Osteoblast (primary cell): ENCODE measurements around the gene ZDHHC13. TPM values are rescaled to one million over a fixed set of nuclear protein-coding genes. Genes with fewer than 3 reads are reported as not detected.

Experiments used
- DNase-seq: peaks from one replicate; pipeline ENCODE4 v3.0.0; 2011; ENCODE audit warnings: low spot score, mixed read lengths; ENCODE audit not compliant: insufficient read length; ENCODE audit errors: missing footprints
- H2AFZ ChIP-seq: 2 replicates; pipeline ENCODE4 v1.6.0; 2011; ENCODE audit warnings: mild to moderate bottlenecking, low read length
- H3K27ac ChIP-seq: 2 replicates; pipeline ENCODE4 v1.5.1; 2011; ENCODE audit warnings: mild to moderate bottlenecking, low read depth, low read length, moderate library complexity
- H3K27me3 ChIP-seq: 2 replicates; pipeline ENCODE4 v1.6.0; 2012; ENCODE audit warnings: mild to moderate bottlenecking, control low read depth, inconsistent platforms, low read length, moderate library complexity; ENCODE audit not compliant: insufficient read depth
- H3K36me3 ChIP-seq: 2 replicates; pipeline ENCODE4 v1.5.1; 2011; ENCODE audit warnings: mild to moderate bottlenecking, low read length, control low read depth, moderate library complexity; ENCODE audit not compliant: insufficient read depth
- H3K4me1 ChIP-seq: 2 replicates; pipeline ENCODE4 v1.5.1; 2011; ENCODE audit warnings: mild to moderate bottlenecking, low read length, control low read depth, moderate library complexity; ENCODE audit not compliant: insufficient read depth
- H3K4me2 ChIP-seq: 2 replicates; pipeline ENCODE4 v1.6.0; 2011; ENCODE audit warnings: mild to moderate bottlenecking, low read length; ENCODE audit not compliant: insufficient read depth
- H3K4me3 ChIP-seq: fragments of 200-600 bp; sonication (generic); 3 replicates; pipeline ENCODE4 v1.5.1; 2012; ENCODE audit warnings: mild to moderate bottlenecking, low read length, inconsistent platforms; ENCODE audit not compliant: insufficient read depth
- H3K79me2 ChIP-seq: 2 replicates; pipeline ENCODE4 v1.6.0; 2012; ENCODE audit warnings: mild to moderate bottlenecking, low read length, control low read depth, inconsistent platforms; ENCODE audit not compliant: insufficient read depth
- H3K9me3 ChIP-seq: 2 replicates; pipeline ENCODE4 v1.5.1; 2011; ENCODE audit warnings: low read depth, low read length, control low read depth
- H4K20me1 ChIP-seq: 2 replicates; pipeline ENCODE4 v1.6.0; 2012; ENCODE audit warnings: mild to moderate bottlenecking, low read length, control low read depth; ENCODE audit not compliant: insufficient read depth
- CTCF ChIP-seq: IDR thresholded peaks from 2 replicates; pipeline ENCODE4 v1.5.1; 2011; ENCODE audit warnings: mild to moderate bottlenecking, low read depth, low read length, moderate library complexity; ENCODE audit errors: extremely low read depth
- total RNA-seq: library from RNA; depleted of rRNA; stranded (reverse); fragments of >200 nt; gene quantifications from 2 replicates; pipeline ENCODE4 v1.2.3, GENCODE V29; 2012

ZDHHC13 gene
- total RNA-seq, 1 donor, result 16.6 TPM

- H3K27me3 ChIP-seq, result no peaks in the 10 kb centered on the region
- H3K36me3 ChIP-seq, result peaks cover 13% of the 10 kb centered on the region
- no peak for TF ChIP-seq CTCF
Observed at GRCh38 chr11:19163617-19164016, 46.6 kb downstream of the ZDHHC13 start.

GRCh38 chr11:19164230-19164855, 47.4 kb downstream of the ZDHHC13 start:
- H4K20me1 ChIP-seq, result no peaks in the 10 kb centered on the region
- DNase-seq, result no peak
- no peaks in the 10 kb centered on the region for H3K4me1 ChIP-seq
- no peaks in the 10 kb centered on the region for H3K27me3 ChIP-seq
- H3K27ac ChIP-seq, result no peak overlapping the region
- no peak overlapping the region for H2AFZ ChIP-seq
- H3K36me3 ChIP-seq, result peaks cover 13% of the 10 kb centered on the region
- no peaks in the 10 kb centered on the region for H3K79me2 ChIP-seq
- no peaks in the 10 kb centered on the region for H3K9me3 ChIP-seq
- TF ChIP-seq CTCF, result no peak
- H3K4me2 ChIP-seq, result no peak overlapping the region
- H3K4me3 ChIP-seq, result no peak overlapping the region

More at GRCh38 chr11:19163617-19164016, 46.6 kb downstream of the ZDHHC13 start:
- Histone ChIP-seq H3K9me3 (no peaks in the 10 kb centered on the region), H3K4me3 (no peak overlapping the region), H4K20me1 (no peaks in the 10 kb centered on the region), H3K4me2 (no peak overlapping the region), H2AFZ (no peak overlapping the region), H3K27ac (no peak overlapping the region), H3K4me1 (no peaks in the 10 kb centered on the region), H3K79me2 (no peaks in the 10 kb centered on the region)
- no peak for DNase-seq

GRCh38 chr11:19164881-19165280, 47.9 kb downstream of the ZDHHC13 start:
- Histone ChIP-seq H4K20me1 (no peaks in the 10 kb centered on the region), H3K27me3 (no peaks in the 10 kb centered on the region), H3K4me1 (no peaks in the 10 kb centered on the region), H2AFZ (no peak overlapping the region), H3K36me3 (peaks cover 13% of the 10 kb centered on the region), H3K4me3 (no peak overlapping the region), H3K9me3 (no peaks in the 10 kb centered on the region), H3K4me2 (no peak overlapping the region), H3K27ac (no peak overlapping the region), H3K79me2 (no peaks in the 10 kb centered on the region)
- DNase-seq, result no peak
- TF ChIP-seq CTCF, result no peak

- no peak for DNase-seq
- H2AFZ ChIP-seq, result no peak overlapping the region
- H4K20me1 ChIP-seq, result no peaks in the 10 kb centered on the region
- no peaks in the 10 kb centered on the region for H3K27me3 ChIP-seq
- H3K36me3 ChIP-seq, result peaks cover 16% of the 10 kb centered on the region
- no peak overlapping the region for H3K4me2 ChIP-seq
- no peak overlapping the region for H3K27ac ChIP-seq
- no peaks in the 10 kb centered on the region for H3K79me2 ChIP-seq
- no peak overlapping the region for H3K4me3 ChIP-seq
- H3K9me3 ChIP-seq, result no peaks in the 10 kb centered on the region
- no peaks in the 10 kb centered on the region for H3K4me1 ChIP-seq
- TF ChIP-seq CTCF, result no peak
Observed at GRCh38 chr11:19168090-19168489, 51.1 kb downstream of the ZDHHC13 start.
